ENCODE results near the gene POLR2E. TPM values are rescaled to one million over a fixed set of nuclear protein-coding genes. Genes with fewer than 3 reads are reported as not detected.

Gene POLR2E
- total RNA-seq = 260 and 272 TPM in 2 replicates

- intact Hi-C loops (cut with micrococcal nuclease) = loop anchor here (1.0 to 5.0 kb wide), 2 partner anchors 8 to 147 kb away; partner anchors contain the start of genes ATP5F1D and GPX4
- DNase-seq (ENCODE audit: low spot score) = peak; percentile 97
- Mint-ChIP-seq H3K27me3 (ENCODE audit: low read depth) (no peaks in the 10 kb centered on the region), H3K4me3 (ENCODE audit: low read depth) (peak within 1 kb of the TSS; percentile 92), H3K27ac (peak within 1 kb of the TSS; percentile 89), H3K36me3 (ENCODE audit: low read depth) (peaks cover 29% of the 10 kb centered on the region), H3K4me1 (ENCODE audit: low read depth) (peaks cover 33% of the 10 kb centered on the region), H3K9me3 (peaks cover 5% of the 10 kb centered on the region)
Measured at GRCh38 chr19:1094978-1095701, at the start of gene POLR2E. Gene POLR2E (minus strand): TSS chr19:1095375. CDS start chr19:1095315, 60 bp downstream.

- Mint-ChIP-seq H3K4me3 (ENCODE audit: low read depth) (no peak overlapping the region), H3K27ac (no peak overlapping the region), H3K36me3 (ENCODE audit: low read depth) (peaks cover 35% of the 10 kb centered on the region), H3K4me1 (ENCODE audit: low read depth) (no peaks in the 10 kb centered on the region), H3K9me3 (no peaks in the 10 kb centered on the region), H3K27me3 (ENCODE audit: low read depth) (no peaks in the 10 kb centered on the region)
- intact Hi-C loops (cut with micrococcal nuclease) = no loop called here
- no peak for DNase-seq (ENCODE audit: low spot score)
Measured at GRCh38 chr19:1144741-1145140, 49.6 kb upstream of the POLR2E start.

- no peak for DNase-seq (ENCODE audit: low spot score)
- Mint-ChIP-seq H3K36me3 (ENCODE audit: low read depth) (peaks cover 36% of the 10 kb centered on the region), H3K27ac (no peak overlapping the region), H3K4me1 (ENCODE audit: low read depth) (no peaks in the 10 kb centered on the region), H3K4me3 (ENCODE audit: low read depth) (no peak overlapping the region), H3K9me3 (no peaks in the 10 kb centered on the region), H3K27me3 (ENCODE audit: low read depth) (no peaks in the 10 kb centered on the region)
- intact Hi-C loops (cut with micrococcal nuclease) = no loop called here
Measured at GRCh38 chr19:1143828-1144399, 48.7 kb upstream of the POLR2E start.

- Mint-ChIP-seq H3K27me3 (ENCODE audit: low read depth) (no peaks in the 10 kb centered on the region), H3K36me3 (ENCODE audit: low read depth) (peaks cover 37% of the 10 kb centered on the region), H3K27ac (no peak overlapping the region), H3K9me3 (no peaks in the 10 kb centered on the region), H3K4me1 (ENCODE audit: low read depth) (no peaks in the 10 kb centered on the region), H3K4me3 (ENCODE audit: low read depth) (no peak overlapping the region)
- no peak for DNase-seq (ENCODE audit: low spot score)
- intact Hi-C loops (cut with micrococcal nuclease) = no loop called here
Measured at GRCh38 chr19:1141944-1142343, 46.8 kb upstream of the POLR2E start.

- peaks cover 33% of the 10 kb centered on the region for H3K36me3 Mint-ChIP-seq (ENCODE audit: low read depth)
- intact Hi-C loops (cut with micrococcal nuclease) = no loop called here
- H3K4me3 Mint-ChIP-seq (ENCODE audit: low read depth) = no peak overlapping the region
- DNase-seq (ENCODE audit: low spot score) = no peak
- peaks cover 2% of the 10 kb centered on the region for H3K4me1 Mint-ChIP-seq (ENCODE audit: low read depth)
- H3K9me3 Mint-ChIP-seq = no peaks in the 10 kb centered on the region
- H3K27ac Mint-ChIP-seq = no peak overlapping the region
- no peaks in the 10 kb centered on the region for H3K27me3 Mint-ChIP-seq (ENCODE audit: low read depth)
Measured at GRCh38 chr19:1140272-1141027, 45.3 kb upstream of the POLR2E start.

- Mint-ChIP-seq H3K4me1 (ENCODE audit: low read depth) (peaks cover 2% of the 10 kb centered on the region), H3K27ac (no peak overlapping the region), H3K27me3 (ENCODE audit: low read depth) (no peaks in the 10 kb centered on the region), H3K4me3 (ENCODE audit: low read depth) (no peak overlapping the region), H3K36me3 (ENCODE audit: low read depth) (peaks cover 25% of the 10 kb centered on the region), H3K9me3 (no peaks in the 10 kb centered on the region)
- DNase-seq (ENCODE audit: low spot score) = no peak
- intact Hi-C loops (cut with micrococcal nuclease) = no loop called here
Measured at GRCh38 chr19:1139126-1139525, 44.0 kb upstream of the POLR2E start.

GRCh38 chr19:1138121-1138520, 42.9 kb upstream of the POLR2E start:
- Mint-ChIP-seq H3K9me3 (no peaks in the 10 kb centered on the region), H3K36me3 (ENCODE audit: low read depth) (peaks cover 16% of the 10 kb centered on the region), H3K27me3 (ENCODE audit: low read depth) (no peaks in the 10 kb centered on the region), H3K4me3 (ENCODE audit: low read depth) (no peak overlapping the region), H3K27ac (no peak overlapping the region), H3K4me1 (ENCODE audit: low read depth) (peaks cover 6% of the 10 kb centered on the region)
- intact Hi-C loops (cut with micrococcal nuclease) = no loop called here
- no peak for DNase-seq (ENCODE audit: low spot score)

- no peak for DNase-seq (ENCODE audit: low spot score)
Measured at GRCh38 chr19:1136621-1137317, 41.6 kb upstream of the POLR2E start.

GRCh38 chr19:1136201-1136600, 41.0 kb upstream of the POLR2E start:
- no peak overlapping the region for H3K4me3 Mint-ChIP-seq (ENCODE audit: low read depth)
- no peak for DNase-seq (ENCODE audit: low spot score)
- H3K36me3 Mint-ChIP-seq (ENCODE audit: low read depth) = peaks cover 7% of the 10 kb centered on the region
- H3K9me3 Mint-ChIP-seq = no peaks in the 10 kb centered on the region
- intact Hi-C loops (cut with micrococcal nuclease) = no loop called here
- no peak overlapping the region for H3K27ac Mint-ChIP-seq
- H3K27me3 Mint-ChIP-seq (ENCODE audit: low read depth) = no peaks in the 10 kb centered on the region
- H3K4me1 Mint-ChIP-seq (ENCODE audit: low read depth) = peaks cover 6% of the 10 kb centered on the region

More at GRCh38 chr19:1136621-1137317, 41.6 kb upstream of the POLR2E start:
- H3K36me3 Mint-ChIP-seq (ENCODE audit: low read depth) = peaks cover 7% of the 10 kb centered on the region
- H3K4me1 Mint-ChIP-seq (ENCODE audit: low read depth) = peaks cover 6% of the 10 kb centered on the region
- H3K4me3 Mint-ChIP-seq (ENCODE audit: low read depth) = no peak overlapping the region
- no peak overlapping the region for H3K27ac Mint-ChIP-seq
- H3K27me3 Mint-ChIP-seq (ENCODE audit: low read depth) = no peaks in the 10 kb centered on the region
- H3K9me3 Mint-ChIP-seq = no peaks in the 10 kb centered on the region
- intact Hi-C loops (cut with micrococcal nuclease) = no loop called here

- no peak for DNase-seq (ENCODE audit: low spot score)
- H3K36me3 Mint-ChIP-seq (ENCODE audit: low read depth) = peaks cover 7% of the 10 kb centered on the region
- H3K9me3 Mint-ChIP-seq = no peaks in the 10 kb centered on the region
- no peaks in the 10 kb centered on the region for H3K27me3 Mint-ChIP-seq (ENCODE audit: low read depth)
- intact Hi-C loops (cut with micrococcal nuclease) = no loop called here
- no peak overlapping the region for H3K27ac Mint-ChIP-seq
- no peak overlapping the region for H3K4me3 Mint-ChIP-seq (ENCODE audit: low read depth)
- H3K4me1 Mint-ChIP-seq (ENCODE audit: low read depth) = peaks cover 8% of the 10 kb centered on the region
Measured at GRCh38 chr19:1135454-1135853, 40.3 kb upstream of the POLR2E start.

GRCh38 chr19:1134431-1134830, 39.3 kb upstream of the POLR2E start:
- Mint-ChIP-seq H3K27ac (no peak overlapping the region), H3K9me3 (no peaks in the 10 kb centered on the region), H3K27me3 (ENCODE audit: low read depth) (no peaks in the 10 kb centered on the region), H3K4me3 (ENCODE audit: low read depth) (no peak overlapping the region), H3K4me1 (ENCODE audit: low read depth) (peaks cover 12% of the 10 kb centered on the region), H3K36me3 (ENCODE audit: low read depth) (peaks cover 3% of the 10 kb centered on the region)
- intact Hi-C loops (cut with micrococcal nuclease) = loop anchor here (5.0 kb wide), 4 partner anchors 38 to 108 kb away; partner anchors contain the start of genes ATP5F1D and SBNO2
- no peak for DNase-seq (ENCODE audit: low spot score)

- DNase-seq (ENCODE audit: low spot score) = peak; percentile 66
- H3K4me1 Mint-ChIP-seq (ENCODE audit: low read depth) = peaks cover 12% of the 10 kb centered on the region
- peak overlapping the region; percentile 68 for H3K27ac Mint-ChIP-seq
- no peaks in the 10 kb centered on the region for H3K9me3 Mint-ChIP-seq
- intact Hi-C loops (cut with micrococcal nuclease) = loop anchor here (5.0 kb wide), 4 partner anchors 39 to 109 kb away; partner anchors contain the start of genes ATP5F1D and SBNO2
- H3K27me3 Mint-ChIP-seq (ENCODE audit: low read depth) = no peaks in the 10 kb centered on the region
- peak overlapping the region; percentile 57 for H3K4me3 Mint-ChIP-seq (ENCODE audit: low read depth)
- H3K36me3 Mint-ChIP-seq (ENCODE audit: low read depth) = peaks cover 3% of the 10 kb centered on the region
Measured at GRCh38 chr19:1133471-1133929, 38.3 kb upstream of the POLR2E start.
